SJCRH30 (cell line): ENCODE results near the gene CD244. TPM values are rescaled to one million over a fixed set of nuclear protein-coding genes. Genes with fewer than 3 reads are reported as not detected.
A peak's percentile ranks its signal among the peaks of the same experiment; 100 is the strongest.

Experiments
- DNase-seq, 2 experiments: peaks; one replicate each; pipeline ENCODE4 v3.0.0-alpha.2; 2015 to 2020
- H3K27ac ChIP-seq: fragments of 250-450 bp; sonication (Bioruptor Pico); 2 replicates; pipeline ENCODE4 v1.5.1; 2020; ENCODE audit warnings: mild to moderate bottlenecking, moderate library complexity
- H3K27me3 ChIP-seq: fragments of 250-450 bp; sonication (Bioruptor Pico); 2 replicates; pipeline ENCODE4 v1.5.1; 2020; ENCODE audit warnings: mild to moderate bottlenecking, moderate library complexity
- H3K36me3 ChIP-seq: fragments of 250-450 bp; sonication (Bioruptor Pico); 2 replicates; pipeline ENCODE4 v1.5.1; 2020; ENCODE audit warnings: mild to moderate bottlenecking, moderate library complexity
- H3K4me1 ChIP-seq: fragments of 250-450 bp; sonication (Bioruptor Pico); 2 replicates; pipeline ENCODE4 v1.5.1; 2020; ENCODE audit warnings: mild to moderate bottlenecking, moderate library complexity
- H3K4me3 ChIP-seq: fragments of 250-450 bp; sonication (Bioruptor Pico); 2 replicates; pipeline ENCODE4 v1.5.1; 2020; ENCODE audit warnings: mild to moderate bottlenecking, moderate library complexity
- H3K9me3 ChIP-seq: fragments of 250-450 bp; sonication (Bioruptor Pico); replicated peaks from 2 replicates; pipeline ENCODE4 v1.5.1; 2020; ENCODE audit warnings: mild to moderate bottlenecking, moderate library complexity
- total RNA-seq: library from RNA; depleted of rRNA; stranded (reverse); fragments of >200 nt; shearing (Covaris generic); gene quantifications from 2 replicates; pipeline ENCODE4 v1.2.3, GENCODE V29; 2014

Gene CD244
- total RNA-seq, 1 experiment from 2014 or later, result not detected

GRCh38 chr1:160844447-160845232 lies 18.0 kb downstream of the CD244 start:
- Histone ChIP-seq H3K27me3 (0 out of 2 replicates have a peak, but pooled peaks cover 4% of the 10 kb centered on the region), H3K4me1 (no peaks in the 10 kb centered on the region), H3K4me3 (no peak overlapping the region), H3K27ac (no peak overlapping the region), H3K36me3 (no peaks in the 10 kb centered on the region), H3K9me3 (no peaks in the 10 kb centered on the region)
- DNase-seq, result no peak

DNA sequence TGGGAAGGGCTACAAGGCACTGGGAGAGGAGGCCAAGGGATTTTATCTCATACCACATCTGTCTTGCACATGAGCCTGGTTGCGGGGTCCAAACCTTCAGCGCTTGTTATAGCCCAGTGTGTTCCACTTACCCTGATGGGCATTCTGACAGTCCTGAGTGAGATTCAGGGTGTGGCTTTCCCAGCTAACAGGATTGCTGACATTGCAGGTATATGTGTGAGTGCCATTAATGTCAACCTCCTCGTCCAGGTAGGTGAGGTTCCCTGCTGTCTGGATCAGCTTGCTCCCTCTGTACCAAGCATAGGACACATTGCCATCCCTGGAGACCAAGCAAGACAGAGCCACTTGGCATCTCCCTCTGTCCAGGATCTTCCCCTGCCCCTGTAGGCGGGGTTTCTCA lies 21.6 kb downstream of the CD244 start:
- Histone ChIP-seq H3K4me1 (no peaks in the 10 kb centered on the region), H3K4me3 (no peak overlapping the region), H3K27me3 (0 out of 2 replicates have a peak, but pooled peaks cover 4% of the 10 kb centered on the region), H3K27ac (no peak overlapping the region), H3K36me3 (no peaks in the 10 kb centered on the region), H3K9me3 (no peaks in the 10 kb centered on the region)
- no peak for DNase-seq

DNA sequence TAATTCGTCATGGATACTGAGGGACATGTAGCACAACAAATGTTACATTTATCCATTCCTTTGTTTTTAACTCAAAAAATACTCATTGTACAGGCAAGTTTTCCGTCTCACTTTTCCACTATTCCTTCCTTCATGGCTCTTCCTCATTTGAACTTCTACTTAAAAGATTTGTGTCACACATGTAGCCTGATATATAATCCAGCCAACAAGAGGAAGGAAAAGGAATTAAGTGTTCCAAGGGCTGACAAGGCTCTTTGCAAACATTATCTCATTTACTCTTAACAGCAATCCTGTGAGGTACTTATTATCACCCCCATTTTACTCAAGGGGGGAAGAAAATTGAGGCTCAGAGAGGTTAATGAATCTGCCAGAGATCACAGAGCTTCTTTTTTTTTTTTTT lies 22.9 kb downstream of the CD244 start:
- Histone ChIP-seq H3K27ac (no peak overlapping the region), H3K4me3 (no peak overlapping the region), H3K36me3 (no peaks in the 10 kb centered on the region), H3K4me1 (no peaks in the 10 kb centered on the region), H3K27me3 (0 out of 2 replicates have a peak, but pooled peaks cover 4% of the 10 kb centered on the region), H3K9me3 (no peaks in the 10 kb centered on the region)
- DNase-seq, result no peak

- no peaks in the 10 kb centered on the region for H3K9me3 ChIP-seq
- H3K4me1 ChIP-seq, result no peaks in the 10 kb centered on the region
- no peak for DNase-seq
- H3K27ac ChIP-seq, result no peak overlapping the region
- 0 out of 2 replicates have a peak, but pooled peaks cover 4% of the 10 kb centered on the region for H3K27me3 ChIP-seq
- H3K36me3 ChIP-seq, result no peaks in the 10 kb centered on the region
- H3K4me3 ChIP-seq, result no peak overlapping the region
Measured at GRCh38 chr1:160838888-160839287, 23.8 kb downstream of the CD244 start.

DNA sequence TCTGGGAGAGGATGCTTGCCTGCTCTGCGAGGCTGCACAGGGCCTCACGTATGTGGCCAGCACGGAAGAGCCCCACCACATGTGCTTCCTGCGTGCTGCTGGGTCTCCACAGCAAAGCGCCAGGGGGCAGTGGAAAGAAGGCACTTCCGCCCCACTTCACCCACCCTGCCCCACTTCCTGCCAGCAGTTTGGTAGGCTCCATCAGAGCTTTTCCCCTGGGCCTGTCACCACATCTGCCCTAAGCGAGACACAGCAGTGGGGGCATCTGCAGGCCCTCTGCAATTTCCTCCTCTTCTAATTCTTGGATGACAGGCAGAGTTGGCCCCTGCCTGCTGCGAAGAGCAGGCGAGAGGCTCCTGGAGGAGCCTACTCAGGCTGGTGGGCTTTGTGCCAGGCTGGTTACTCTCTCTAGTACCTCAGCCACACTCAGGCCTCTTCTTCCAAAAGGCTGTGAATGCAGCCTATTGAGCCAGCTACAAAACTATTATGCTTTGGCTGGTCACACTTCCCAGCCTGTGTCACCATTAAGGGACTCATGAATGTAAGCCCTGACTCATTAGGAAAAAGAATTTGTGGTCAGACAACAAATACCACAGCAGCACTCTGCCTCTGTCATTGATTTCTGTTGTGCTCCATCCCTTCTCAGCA lies 25.0 kb downstream of the CD244 start:
- H3K27me3 ChIP-seq, result no peaks in the 10 kb centered on the region
- H3K4me1 ChIP-seq, result no peaks in the 10 kb centered on the region
- no peak overlapping the region for H3K4me3 ChIP-seq
- DNase-seq, result peak; percentile 4 to 15
- no peaks in the 10 kb centered on the region for H3K9me3 ChIP-seq
- H3K27ac ChIP-seq, result no peak overlapping the region
- H3K36me3 ChIP-seq, result no peaks in the 10 kb centered on the region

DNA sequence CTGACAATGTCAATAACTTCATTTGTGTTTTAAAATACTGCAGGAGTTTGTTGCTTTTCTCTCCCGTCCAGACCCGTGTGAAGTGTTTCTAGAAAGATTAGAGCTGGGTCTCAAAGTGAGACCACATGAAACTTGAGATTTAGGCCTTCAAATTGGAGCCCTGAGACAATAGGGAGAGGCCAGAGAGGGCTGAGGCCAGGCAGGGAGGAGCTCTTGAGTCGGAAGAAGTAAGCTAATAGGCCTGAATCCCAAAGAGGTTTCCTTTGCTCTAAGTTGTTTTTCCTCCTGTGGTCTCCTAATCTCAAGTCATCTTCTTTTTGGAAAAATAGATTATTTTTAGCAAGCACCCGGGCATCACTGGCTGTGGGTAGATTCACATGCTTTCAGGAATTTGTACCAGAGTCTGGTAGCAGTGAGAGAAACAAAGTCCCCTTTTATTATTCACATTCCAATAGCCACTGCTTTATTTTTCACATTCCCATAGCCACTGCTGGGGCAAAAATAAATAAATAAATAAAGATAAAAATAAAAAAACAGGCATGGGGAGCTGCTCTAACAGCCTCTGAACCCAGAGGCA lies 25.6 kb downstream of the CD244 start:
- H3K27ac ChIP-seq, result no peak overlapping the region
- H3K36me3 ChIP-seq, result no peaks in the 10 kb centered on the region
- DNase-seq, result no peak
- H3K27me3 ChIP-seq, result no peaks in the 10 kb centered on the region
- no peaks in the 10 kb centered on the region for H3K9me3 ChIP-seq
- no peaks in the 10 kb centered on the region for H3K4me1 ChIP-seq
- no peak overlapping the region for H3K4me3 ChIP-seq

- Histone ChIP-seq H3K4me3 (no peak overlapping the region), H3K36me3 (no peaks in the 10 kb centered on the region), H3K27ac (no peak overlapping the region), H3K4me1 (no peaks in the 10 kb centered on the region), H3K27me3 (no peaks in the 10 kb centered on the region), H3K9me3 (no peaks in the 10 kb centered on the region)
- DNase-seq, result no peak
Measured at GRCh38 chr1:160836561-160836960, 26.1 kb downstream of the CD244 start.

DNA sequence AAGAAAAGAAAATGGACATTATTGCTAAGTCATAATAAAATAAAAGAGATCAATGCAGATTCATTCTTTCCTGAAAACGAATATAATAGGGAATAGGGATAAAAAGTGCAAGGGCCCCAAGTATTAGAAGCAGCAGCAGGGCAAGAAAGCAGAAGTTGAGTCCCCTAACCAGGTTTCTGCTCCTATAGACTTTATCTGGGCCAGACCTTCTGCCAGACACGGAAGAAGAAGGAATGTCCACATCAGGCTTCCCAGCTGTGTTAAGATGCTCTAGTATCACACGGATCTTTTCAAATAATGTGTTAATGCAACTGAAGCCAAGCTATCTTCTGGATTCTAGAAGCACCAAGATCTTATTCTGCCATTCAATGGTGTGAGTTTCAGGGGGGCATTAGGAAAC lies 26.9 kb downstream of the CD244 start:
- DNase-seq, result no peak
- Histone ChIP-seq H3K27ac (no peak overlapping the region), H3K4me1 (no peaks in the 10 kb centered on the region), H3K36me3 (no peaks in the 10 kb centered on the region), H3K9me3 (no peaks in the 10 kb centered on the region), H3K4me3 (no peak overlapping the region), H3K27me3 (no peaks in the 10 kb centered on the region)

DNA sequence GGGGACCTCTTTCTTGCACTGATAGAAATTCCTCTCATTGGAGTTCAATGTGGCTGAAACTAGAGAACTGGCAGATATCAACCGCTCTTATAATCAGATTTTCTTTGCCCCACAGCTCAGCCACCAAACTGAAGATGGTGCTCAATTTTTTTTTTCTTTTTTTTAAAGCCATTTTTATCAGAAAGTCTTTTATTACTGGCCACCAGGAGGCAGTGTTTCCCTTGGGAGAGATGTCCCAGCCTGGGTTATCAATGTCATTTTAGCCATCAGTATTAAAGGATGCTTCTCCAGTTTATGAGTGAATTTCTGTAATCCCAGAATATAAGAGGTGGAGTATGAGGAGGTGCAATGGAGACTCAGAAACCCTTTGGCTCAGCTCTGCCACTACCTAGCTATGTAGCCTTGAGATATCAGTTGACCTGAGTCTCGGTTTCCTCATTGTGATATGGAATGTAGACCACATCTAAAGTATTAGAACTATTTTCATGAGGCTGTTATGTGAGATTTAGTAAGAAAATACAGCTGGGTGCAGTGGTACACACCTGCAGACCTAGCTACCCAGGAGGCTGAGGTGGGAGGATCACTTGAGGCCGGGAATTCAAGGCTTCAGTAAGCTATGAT lies 27.6 kb downstream of the CD244 start:
- no peaks in the 10 kb centered on the region for H3K36me3 ChIP-seq
- no peaks in the 10 kb centered on the region for H3K4me1 ChIP-seq
- DNase-seq, result peak; percentile 13 to 59
- H3K9me3 ChIP-seq, result no peaks in the 10 kb centered on the region
- H3K4me3 ChIP-seq, result no peak overlapping the region
- no peak overlapping the region for H3K27ac ChIP-seq
- no peaks in the 10 kb centered on the region for H3K27me3 ChIP-seq

DNA sequence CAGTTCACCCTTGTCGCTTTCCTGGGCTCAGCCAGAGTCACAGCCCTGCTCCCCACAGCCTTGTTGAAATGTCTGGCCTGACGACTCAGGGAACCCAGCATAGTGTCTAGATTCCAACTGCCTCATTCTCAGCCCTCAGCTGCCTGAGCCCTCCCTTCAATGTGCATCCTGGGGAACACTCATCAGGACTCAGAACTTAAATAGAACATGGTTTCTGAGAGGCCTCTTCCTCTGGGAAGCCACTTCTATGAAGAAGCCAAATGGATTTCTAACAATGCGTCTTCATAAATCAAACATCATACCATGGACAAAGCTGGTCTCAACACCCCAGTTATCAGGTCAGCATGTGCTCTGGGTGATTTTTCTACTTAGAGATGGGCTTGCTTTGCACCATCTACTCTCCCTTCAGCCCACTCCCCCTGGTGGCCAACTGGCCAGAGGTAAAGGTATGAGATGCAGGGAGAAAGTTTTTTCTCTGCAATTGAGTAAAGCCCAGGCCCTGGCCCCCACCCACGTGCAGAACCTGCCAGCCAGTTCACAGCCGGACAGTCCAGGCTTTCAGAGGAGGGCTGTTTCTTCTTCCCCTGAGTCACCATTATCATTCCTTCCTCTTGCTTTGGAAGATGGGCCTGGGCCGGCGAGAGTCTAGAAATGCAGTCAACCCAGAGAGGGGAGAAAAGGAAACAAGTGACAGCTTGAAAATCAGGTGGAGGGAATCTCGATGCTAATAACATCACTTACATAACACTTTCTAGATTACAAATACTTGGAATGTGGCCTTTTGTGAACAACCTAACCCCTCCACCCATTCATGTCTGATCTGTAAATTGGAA lies 32.1 kb downstream of the CD244 start:
- H3K9me3 ChIP-seq, result no peaks in the 10 kb centered on the region
- H3K36me3 ChIP-seq, result no peaks in the 10 kb centered on the region
- no peak overlapping the region for H3K4me3 ChIP-seq
- H3K27me3 ChIP-seq, result no peaks in the 10 kb centered on the region
- DNase-seq, result peak; percentile 50 to 56
- H3K4me1 ChIP-seq, result no peaks in the 10 kb centered on the region
- no peak overlapping the region for H3K27ac ChIP-seq

GRCh38 chr1:160829766-160830165 lies 32.9 kb downstream of the CD244 start:
- Histone ChIP-seq H3K27ac (no peak overlapping the region), H3K4me3 (no peak overlapping the region), H3K9me3 (no peaks in the 10 kb centered on the region), H3K4me1 (no peaks in the 10 kb centered on the region), H3K36me3 (no peaks in the 10 kb centered on the region), H3K27me3 (no peaks in the 10 kb centered on the region)
- DNase-seq, result no peak

GRCh38 chr1:160827418-160827817 lies 35.3 kb downstream of the CD244 start:
- H3K27me3 ChIP-seq, result no peaks in the 10 kb centered on the region
- DNase-seq, result no peak
- H3K9me3 ChIP-seq, result no peaks in the 10 kb centered on the region
- no peaks in the 10 kb centered on the region for H3K36me3 ChIP-seq
- no peak overlapping the region for H3K27ac ChIP-seq
- no peak overlapping the region for H3K4me3 ChIP-seq
- no peaks in the 10 kb centered on the region for H3K4me1 ChIP-seq

GRCh38 chr1:160826546-160826945 lies 36.1 kb downstream of the CD244 start:
- Histone ChIP-seq H3K36me3 (no peaks in the 10 kb centered on the region), H3K4me1 (no peaks in the 10 kb centered on the region), H3K9me3 (no peaks in the 10 kb centered on the region), H3K4me3 (no peak overlapping the region), H3K27me3 (no peaks in the 10 kb centered on the region), H3K27ac (no peak overlapping the region)
- DNase-seq, result no peak

DNA sequence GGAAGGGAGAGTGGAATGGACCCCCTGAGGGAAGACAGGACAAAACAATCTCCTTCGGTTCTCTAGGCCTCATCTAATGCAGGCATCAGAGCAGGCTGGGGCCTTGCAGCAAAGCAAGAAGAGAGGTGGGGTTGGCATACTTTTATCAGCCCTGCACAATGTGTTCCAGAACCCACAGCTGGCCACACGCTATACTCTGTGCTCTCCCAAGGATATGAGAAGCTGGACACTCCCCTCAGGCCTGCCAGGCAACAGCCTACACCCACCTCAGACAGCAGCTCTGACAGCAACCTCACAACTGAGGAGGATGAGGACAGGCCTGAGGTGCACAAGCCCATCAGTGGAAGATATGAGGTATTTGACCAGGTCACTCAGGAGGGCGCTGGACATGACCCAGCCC lies 39.4 kb downstream of the CD244 start:
- no peak overlapping the region for H3K27ac ChIP-seq
- DNase-seq, result no peak

More for the DNA sequence above, 39.4 kb downstream of the CD244 start:
- H3K36me3 ChIP-seq, result no peaks in the 10 kb centered on the region
- no peak overlapping the region for H3K4me3 ChIP-seq
- H3K4me1 ChIP-seq, result no peaks in the 10 kb centered on the region
- no peaks in the 10 kb centered on the region for H3K27me3 ChIP-seq
- no peaks in the 10 kb centered on the region for H3K9me3 ChIP-seq
